Hepatocyte (in vitro differentiated cells): ENCODE results near the gene NFIX. TPM values are rescaled to one million over a fixed set of nuclear protein-coding genes. Genes with fewer than 3 reads are reported as not detected.

Experiments
- DNase-seq: peaks from one replicate; pipeline ENCODE4 v3.0.0-alpha.2; 2016; ENCODE audit warnings: low spot score
- H2AFZ ChIP-seq: fragments of 200-600 bp; sonication (generic); 2 replicates; pipeline ENCODE4 v1.6.0; 2016; ENCODE audit warnings: antibody characterized with exemption, mild to moderate bottlenecking
- H3K27ac ChIP-seq: fragments of 200-600 bp; sonication (generic); 2 replicates; pipeline ENCODE4 v1.5.1; 2016; ENCODE audit warnings: mild to moderate bottlenecking
- H3K27me3 ChIP-seq: fragments of 200-600 bp; sonication (generic); 2 replicates; pipeline ENCODE4 v1.6.1; 2016
- H3K36me3 ChIP-seq: fragments of 200-600 bp; sonication (generic); replicated peaks from 2 replicates; pipeline ENCODE4 v1.5.1; 2016; ENCODE audit warnings: low read depth; ENCODE audit not compliant: insufficient read depth
- H3K4me1 ChIP-seq: fragments of 200-600 bp; sonication (generic); 2 replicates; pipeline ENCODE4 v1.5.1; 2016; ENCODE audit warnings: mild to moderate bottlenecking, moderate library complexity; ENCODE audit not compliant: insufficient read depth
- H3K4me2 ChIP-seq: fragments of 200-600 bp; sonication (generic); 2 replicates; pipeline ENCODE4 v1.6.0; 2016
- H3K4me3 ChIP-seq: fragments of 200-600 bp; sonication (generic); 2 replicates; pipeline ENCODE4 v1.5.1; 2016; ENCODE audit warnings: mild to moderate bottlenecking
- H3K79me2 ChIP-seq: fragments of 200-600 bp; sonication (generic); 2 replicates; pipeline ENCODE4 v1.6.0; 2017; ENCODE audit warnings: mild to moderate bottlenecking
- H3K9me2 ChIP-seq: fragments of 200-600 bp; sonication (generic); replicated peaks from 2 replicates; pipeline ENCODE4 v1.6.0; 2017; ENCODE audit warnings: mild to moderate bottlenecking; ENCODE audit not compliant: insufficient read depth
- H3K9me3 ChIP-seq: fragments of 200-600 bp; sonication (generic); 2 replicates; pipeline ENCODE4 v1.5.1; 2016; ENCODE audit warnings: low read depth, mild to moderate bottlenecking
- H4K20me1 ChIP-seq: fragments of 200-600 bp; sonication (generic); 2 replicates; pipeline ENCODE4 v1.6.0; 2016; ENCODE audit warnings: mild to moderate bottlenecking; ENCODE audit not compliant: insufficient read depth, poor library complexity, severe bottlenecking
- CTCF ChIP-seq: fragments of 200-600 bp; sonication (generic); IDR thresholded peaks from 2 replicates; pipeline ENCODE4 v1.5.1; 2016; ENCODE audit warnings: antibody characterized with exemption, mild to moderate bottlenecking; ENCODE audit not compliant: poor library complexity
- EZH2 ChIP-seq: fragments of 200-600 bp; sonication (generic); IDR thresholded peaks from 2 replicates; pipeline ENCODE4 v1.6.1; 2016; ENCODE audit warnings: antibody characterized with exemption, mild to moderate bottlenecking, borderline replicate concordance
- EZH2phosphoT487 ChIP-seq: fragments of 200-600 bp; sonication (generic); IDR thresholded peaks from one replicate; pipeline ENCODE4 v1.6.1; 2018; ENCODE audit warnings: antibody characterized with exemption, mild to moderate bottlenecking, low read depth, moderate library complexity; ENCODE audit not compliant: unreplicated experiment, severe bottlenecking
- WGBS: methylation state at CpG from one replicate; pipeline ENCODE4 v1.1.6; 2016; ENCODE audit warnings: low lambda C conversion rate; ENCODE audit errors: missing lambda C conversion rate; 5-methylcytosine and 5-hydroxymethylcytosine counted together
- polyA plus RNA-seq: library from polyadenylated mRNA; unstranded; fragments of >200 nt; fragmentation: Nextera tagmentation; extraction: Ambion mirVana; gene quantifications from 2 replicates; pipeline ENCODE4 v1.2.1, GENCODE V29; 2016
- total RNA-seq: library from RNA; depleted of rRNA; stranded (reverse); fragments of >200 nt; gene quantifications from 2 replicates; pipeline ENCODE4 v1.2.3, GENCODE V29; 2014

Gene NFIX
- total and polyA plus RNA-seq, 2 experiments from 2014 or later, result 10.2 to 12.8 TPM

- no peak for DNase-seq
- 72% methylated on average over 16 of the region's 16 CpGs for WGBS
- Histone ChIP-seq H3K4me3 (no peak overlapping the region), H3K27me3 (no peaks in the 10 kb centered on the region), H3K4me1 (peaks cover 11% of the 10 kb centered on the region), H3K4me2 (no peak overlapping the region), H3K79me2 (peaks cover 26% of the 10 kb centered on the region), H4K20me1 (no peaks in the 10 kb centered on the region), H3K27ac (no peak overlapping the region), H3K9me3 (no peaks in the 10 kb centered on the region), H3K9me2 (no peaks in the 10 kb centered on the region), H2AFZ (no peak overlapping the region), H3K36me3 (no peaks in the 10 kb centered on the region)
- TF ChIP-seq EZH2phosphoT487 (no peak), CTCF (no peak), EZH2 (no peak)
Observed at GRCh38 chr19:13146763-13147563, 151.7 kb downstream of the NFIX start.

Other genes with a start within 250 kb of the NFIX start
- not detected in 2 replicates for gene BEST2, start 243.7 kb upstream of the NFIX start, total RNA-seq
- gene BEST2, start 243.7 kb upstream of the NFIX start, polyA plus RNA-seq, result not detected in 2 replicates
- 44.3 and 70.5 TPM in 2 replicates for gene HOOK2, start 219.9 kb upstream of the NFIX start, total RNA-seq
- gene HOOK2, start 219.9 kb upstream of the NFIX start, polyA plus RNA-seq, result 113 and 128 TPM in 2 replicates
- gene JUNB, start 204.0 kb upstream of the NFIX start, total RNA-seq, result 343 and 399 TPM in 2 replicates
- gene JUNB, start 204.0 kb upstream of the NFIX start, polyA plus RNA-seq, result 539 and 633 TPM in 2 replicates
- 497 and 589 TPM in 2 replicates for gene PRDX2, start 193.7 kb upstream of the NFIX start, total RNA-seq
- gene PRDX2, start 193.7 kb upstream of the NFIX start, polyA plus RNA-seq, result 581 and 582 TPM in 2 replicates
- gene THSD8, start 193.4 kb upstream of the NFIX start, total RNA-seq, result not detected in 2 replicates
- gene THSD8, start 193.4 kb upstream of the NFIX start, polyA plus RNA-seq, result 5.1 and 5.7 TPM in 2 replicates
- gene RNASEH2A, start 188.9 kb upstream of the NFIX start, total RNA-seq, result 8.3 and 9.3 TPM in 2 replicates
- gene RNASEH2A, start 188.9 kb upstream of the NFIX start, polyA plus RNA-seq, result 20.4 and 25.7 TPM in 2 replicates
- 0.32 TPM in 1 of 2 replicates, not detected in the other for gene RTBDN, start 160.9 kb upstream of the NFIX start, total RNA-seq
- 0.36 TPM in 1 of 2 replicates, not detected in the other for gene RTBDN, start 160.9 kb upstream of the NFIX start, polyA plus RNA-seq
- 0.20 and 0.32 TPM in 2 replicates for gene MAST1, start 157.0 kb upstream of the NFIX start, total RNA-seq
- gene MAST1, start 157.0 kb upstream of the NFIX start, polyA plus RNA-seq, result 0.22 and 0.54 TPM in 2 replicates
- gene DNASE2, start 114.0 kb upstream of the NFIX start, total RNA-seq, result 25.7 and 31.5 TPM in 2 replicates
- 41.3 and 41.9 TPM in 2 replicates for gene DNASE2, start 114.0 kb upstream of the NFIX start, polyA plus RNA-seq
- 0.37 TPM in 1 of 2 replicates, not detected in the other for gene KLF1, start 108.3 kb upstream of the NFIX start, total RNA-seq
- not detected in 2 replicates for gene KLF1, start 108.3 kb upstream of the NFIX start, polyA plus RNA-seq
- gene GCDH, start 104.3 kb upstream of the NFIX start, total RNA-seq, result 31.7 and 34.2 TPM in 2 replicates
- gene GCDH, start 104.3 kb upstream of the NFIX start, polyA plus RNA-seq, result 23.4 and 30.7 TPM in 2 replicates
- gene SYCE2, start 76.2 kb upstream of the NFIX start, total RNA-seq, result 0.67 TPM in 1 of 2 replicates, not detected in the other
- 0.77 TPM in 1 of 2 replicates, not detected in the other for gene SYCE2, start 76.2 kb upstream of the NFIX start, polyA plus RNA-seq
- gene FARSA, start 61.8 kb upstream of the NFIX start, total RNA-seq, result 36.2 and 45.6 TPM in 2 replicates
- 86.5 and 95.3 TPM in 2 replicates for gene FARSA, start 61.8 kb upstream of the NFIX start, polyA plus RNA-seq
- 1,414 and 1,442 TPM in 2 replicates for gene CALR, start 56.9 kb upstream of the NFIX start, total RNA-seq
- gene CALR, start 56.9 kb upstream of the NFIX start, polyA plus RNA-seq, result 915 and 922 TPM in 2 replicates
- gene RAD23A, start 49.6 kb upstream of the NFIX start, total RNA-seq, result 64.5 and 65.8 TPM in 2 replicates
- gene RAD23A, start 49.6 kb upstream of the NFIX start, polyA plus RNA-seq, result 130 and 140 TPM in 2 replicates
- gene GADD45GIP1, start 38.3 kb upstream of the NFIX start, total RNA-seq, result 21.0 and 27.2 TPM in 2 replicates
- 106 and 109 TPM in 2 replicates for gene GADD45GIP1, start 38.3 kb upstream of the NFIX start, polyA plus RNA-seq
- 0.17 TPM in 1 of 2 replicates, not detected in the other for gene DAND5, start 25.9 kb upstream of the NFIX start, total RNA-seq
- gene DAND5, start 25.9 kb upstream of the NFIX start, polyA plus RNA-seq, result not detected in 2 replicates
- 0.36 and 0.47 TPM in 2 replicates for gene LYL1, start 107.4 kb downstream of the NFIX start, total RNA-seq
- 1.0 and 1.4 TPM in 2 replicates for gene LYL1, start 107.4 kb downstream of the NFIX start, polyA plus RNA-seq
- gene TRMT1, start 121.3 kb downstream of the NFIX start, total RNA-seq, result 21.0 and 31.2 TPM in 2 replicates
- 33.4 and 45.1 TPM in 2 replicates for gene TRMT1, start 121.3 kb downstream of the NFIX start, polyA plus RNA-seq
- 32.6 and 35.0 TPM in 2 replicates for gene NACC1, start 122.8 kb downstream of the NFIX start, total RNA-seq
- gene NACC1, start 122.8 kb downstream of the NFIX start, polyA plus RNA-seq, result 9.7 and 11.1 TPM in 2 replicates
- 63.4 and 66.5 TPM in 2 replicates for gene STX10, start 154.9 kb downstream of the NFIX start, total RNA-seq
- gene STX10, start 154.9 kb downstream of the NFIX start, polyA plus RNA-seq, result 82.2 and 106 TPM in 2 replicates
- 64.2 and 101 TPM in 2 replicates for gene IER2, start 154.9 kb downstream of the NFIX start, total RNA-seq
- 325 and 369 TPM in 2 replicates for gene IER2, start 154.9 kb downstream of the NFIX start, polyA plus RNA-seq